Testis (tissue), 3 donors: ENCODE measurements around the gene CFAP43. TPM values are rescaled to one million over a fixed set of nuclear protein-coding genes. Genes with fewer than 3 reads are reported as not detected.

Experiments
- DNase-seq: peaks from one replicate; pipeline ENCODE4 v3.0.0-alpha.2; 2019
- H3K27ac ChIP-seq, 2 donors: fragments of 200-600 bp; sonication (generic); one replicate each; pipeline ENCODE4 v1.5.1; 2019
- H3K27me3 ChIP-seq: fragments of 200-600 bp; sonication (generic); one replicate; pipeline ENCODE4 v1.5.1; 2019
- H3K36me3 ChIP-seq: fragments of 200-600 bp; sonication (generic); one replicate; pipeline ENCODE4 v1.5.1; 2017; ENCODE audit warnings: low read depth; ENCODE audit errors: missing control alignments
- H3K4me1 ChIP-seq: fragments of 200-600 bp; sonication (generic); one replicate; pipeline ENCODE4 v1.5.1; 2019
- H3K4me3 ChIP-seq, 2 donors: fragments of 200-600 bp; sonication (generic); one replicate each; pipeline ENCODE4 v1.5.1; 2017 to 2019
- H3K9me3 ChIP-seq: fragments of 200-600 bp; sonication (generic); one replicate; pipeline ENCODE4 v1.5.1; 2017
- CTCF ChIP-seq, 3 experiments: fragments of 450-650 bp in 2 of 3; fragments of 200-600 bp in 1 of 3; sonication (generic) in 1 of 3; IDR thresholded peaks; one replicate each; pipeline ENCODE4 v1.5.1; 2016 to 2019; ENCODE audit warnings: antibody characterized with exemption in 3 of 3, mild to moderate bottlenecking in 2 of 3, moderate library complexity in 1 of 3
- POLR2A ChIP-seq: fragments of 450-650 bp; IDR thresholded peaks from one replicate; pipeline ENCODE4 v1.6.1; 2017; ENCODE audit warnings: antibody characterized with exemption, mild to moderate bottlenecking, moderate library complexity
- WGBS, 2 donors: methylation state at CpG; one replicate each; pipeline ENCODE4 v1.1.5; 2018; 5-methylcytosine and 5-hydroxymethylcytosine counted together
- intact Hi-C: fragments of 100-400 bp; cut with DNase I; formaldehyde crosslinking; loops from one replicate; pipeline ENCODE4 v1.15.1; 2023; ENCODE audit warnings: low total_unique reads
- polyA plus RNA-seq: library from polyadenylated mRNA; stranded (reverse); fragments of 350-450 nt; fragmentation: Illumina TruSeq; extraction: RNeasy Lipid Tissue Mini Kit (QIAGEN cat#74804); gene quantifications from one replicate; pipeline ENCODE4 v1.2.3, GENCODE V29; 2014; ENCODE audit warnings: low read depth, low replicate concordance; ENCODE audit not compliant: insufficient read depth
- total RNA-seq, 2 donors: library from RNA; depleted of rRNA; stranded (reverse); fragments of >200 nt; gene quantifications; one replicate each; pipeline ENCODE4 v1.2.3, GENCODE V29; 2016

CFAP43 gene
- total and polyA plus RNA-seq, 3 donors from 2014 or later: 37.8 to 72.8 (median 60.7) TPM

DNA sequence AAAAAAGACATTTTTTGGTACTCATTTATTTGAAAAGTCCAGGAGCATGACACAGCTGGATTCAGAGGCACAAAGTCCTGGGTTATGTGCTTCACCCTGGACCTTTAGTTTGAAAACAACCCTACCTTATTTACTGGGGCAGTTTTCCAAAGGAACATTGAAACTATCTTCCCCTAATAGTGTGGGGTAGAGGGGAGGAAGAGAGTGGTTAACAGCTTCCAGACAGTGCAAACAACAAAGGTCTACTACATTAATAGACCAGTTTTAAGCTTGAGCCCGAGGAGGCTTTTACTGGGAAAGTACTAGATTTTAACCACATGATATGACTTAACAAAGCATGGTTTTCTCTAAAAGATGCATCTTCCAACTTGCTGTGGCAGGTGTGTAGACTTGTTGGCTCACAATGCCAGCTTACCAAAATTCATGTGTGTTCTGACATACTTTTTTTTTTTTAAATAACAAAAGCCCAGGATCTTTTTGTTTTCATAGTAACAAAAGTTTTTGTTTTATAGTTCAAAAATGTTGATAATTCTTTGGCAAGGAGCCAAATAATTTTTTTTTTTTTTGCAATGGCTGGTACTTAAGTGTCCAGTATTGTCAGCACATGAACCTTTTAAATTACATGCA, 24.3 kb upstream of the CFAP43 start:
- Histone ChIP-seq H3K4me3 (no peak overlapping the region), H3K27ac (peak overlapping the region in 1 of 2 donors; percentile 93), H3K36me3 (no peaks in the 10 kb centered on the region), H3K4me1 (peaks cover 10% of the 10 kb centered on the region), H3K27me3 (no peaks in the 10 kb centered on the region), H3K9me3 (no peaks in the 10 kb centered on the region)
- intact Hi-C loops: no loop called here
- no peak for DNase-seq
- 16 to 21% methylated on average over 1 of the region's 1 CpG for WGBS, 2 donors
- TF ChIP-seq CTCF (IDR thresholded peaks at IDR 0.05): no peak

- intact Hi-C loops: no loop called here
- Histone ChIP-seq H3K4me3 (peak overlapping the region; percentile 85 to 96), H3K4me1 (peaks cover 10% of the 10 kb centered on the region), H3K9me3 (no peaks in the 10 kb centered on the region), H3K27me3 (no peaks in the 10 kb centered on the region), H3K27ac (peak overlapping the region; percentile 89 to 93), H3K36me3 (no peaks in the 10 kb centered on the region)
- DNase-seq: no peak
- TF ChIP-seq CTCF (IDR thresholded peaks at IDR 0.05) (no peak), POLR2A (no peak)
- 0 to 1% methylated on average over 8 to 12 of the region's 12 CpGs for WGBS, 2 donors
These were observed 23.3 kb upstream of the CFAP43 start for GRCh38 chr10:104255311-104255981.

GRCh38 chr10:104254493-104255310, 22.5 kb upstream of the CFAP43 start, which contains the start of gene GSTO1:
GSTO1 (plus strand) TSS chr10:104254892; CDS start chr10:104254929, 37 bp downstream.
- Histone ChIP-seq H3K4me1 (peaks cover 10% of the 10 kb centered on the region), H3K4me3 (peak within 1 kb of the TSS; percentile 85 to 96), H3K27me3 (no peaks in the 10 kb centered on the region), H3K9me3 (no peaks in the 10 kb centered on the region), H3K36me3 (no peaks in the 10 kb centered on the region), H3K27ac (peak within 1 kb of the TSS; percentile 89 to 93)
- intact Hi-C loops: no loop called here
- TF ChIP-seq CTCF (IDR thresholded peaks at IDR 0.05) (no peak), POLR2A (no peak)
- 1 to 7% methylated on average over 3 to 57 of the region's 69 CpGs for WGBS, 2 donors
- peak; percentile 84 for DNase-seq

- intact Hi-C loops: no loop called here
- Histone ChIP-seq H3K4me3 (peak overlapping the region; percentile 85 to 96), H3K27me3 (no peaks in the 10 kb centered on the region), H3K36me3 (no peaks in the 10 kb centered on the region), H3K4me1 (peaks cover 10% of the 10 kb centered on the region), H3K9me3 (no peaks in the 10 kb centered on the region), H3K27ac (peak overlapping the region; percentile 89 to 93)
- DNase-seq: no peak
- 56 to 58% methylated on average over 10 of the region's 10 CpGs for WGBS, 2 donors
- TF ChIP-seq POLR2A: no peak
These were observed 21.6 kb upstream of the CFAP43 start for GRCh38 chr10:104253606-104254410.
